ENCODE measurements around the gene NELL2.

The NELL2 gene

DNA sequence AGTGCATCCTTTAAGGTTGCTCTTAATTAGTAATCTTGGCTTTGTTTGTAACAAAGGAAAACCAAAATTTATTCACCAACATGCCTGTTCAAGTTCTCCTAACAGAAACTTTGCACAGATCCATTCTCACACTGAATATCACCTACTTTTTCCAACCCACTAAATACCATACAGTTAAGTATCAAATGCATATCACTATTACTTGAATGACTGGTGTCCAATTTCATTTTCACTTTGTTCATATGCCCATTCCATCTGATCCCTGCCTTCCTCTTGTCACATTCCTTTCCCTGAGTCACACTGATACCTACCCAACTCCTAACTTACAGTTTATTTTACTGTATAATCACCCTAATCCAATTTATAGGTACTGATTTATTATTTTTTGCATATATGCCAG is 286.4 kb downstream of the NELL2 start:
- no peak for DNase-seq

DNA sequence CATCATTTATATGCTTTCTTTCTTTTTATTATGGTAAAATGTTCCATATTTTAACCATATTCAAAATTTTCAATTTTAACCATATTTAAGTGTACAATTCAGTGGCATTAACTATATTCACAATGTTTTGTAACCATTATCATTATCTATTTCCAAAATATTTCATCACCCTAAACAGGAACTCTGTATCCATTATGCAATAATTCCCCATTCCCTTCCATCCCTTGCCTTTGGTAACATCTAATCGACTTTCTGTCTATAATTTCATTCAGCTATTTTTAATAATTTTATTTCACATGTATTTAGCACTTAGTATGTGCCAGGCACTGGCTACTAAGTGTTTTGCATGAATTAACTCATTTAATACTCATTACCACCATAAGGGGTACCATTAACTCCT is 287.5 kb downstream of the NELL2 start:
- no peak for DNase-seq

DNA sequence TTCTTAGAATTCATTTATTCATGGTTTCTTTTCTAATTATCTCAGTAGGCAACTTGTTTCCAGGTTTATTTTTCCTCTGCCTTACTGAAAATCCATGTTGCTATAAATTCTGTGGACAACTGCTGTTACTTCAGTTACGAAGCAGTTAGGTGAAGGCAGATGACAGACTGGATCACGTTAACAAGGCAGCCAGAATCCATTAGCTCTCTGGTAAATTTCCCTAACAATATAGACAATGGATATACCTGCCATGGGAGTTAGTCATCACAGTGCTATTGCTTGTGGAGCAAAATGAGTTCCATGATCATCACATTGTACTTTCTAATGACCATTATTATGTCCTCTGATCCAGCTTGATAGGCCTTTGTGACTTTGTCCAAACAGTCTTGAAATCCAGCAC is 291.5 kb downstream of the NELL2 start:
- DNase-seq, result no peak

DNA sequence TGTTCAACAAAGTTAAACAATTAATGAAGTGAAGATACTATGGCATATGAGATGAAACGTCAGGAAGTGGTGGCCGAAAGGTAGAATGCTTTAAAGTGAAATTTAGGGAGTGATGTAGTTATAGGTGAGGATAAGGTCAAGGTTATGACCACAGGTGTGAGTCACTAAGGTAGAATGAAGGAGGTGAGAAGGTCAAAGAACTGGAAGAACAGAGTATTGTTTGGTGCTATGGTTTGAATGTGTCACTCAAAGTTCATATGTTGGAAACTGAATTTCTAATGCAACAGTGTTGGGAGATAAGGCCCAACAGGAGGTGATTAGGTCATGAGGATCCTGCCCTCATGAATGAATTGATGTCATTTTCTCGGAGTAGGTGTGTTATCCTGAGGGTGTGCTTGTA is 293.6 kb downstream of the NELL2 start:
- no peak for DNase-seq

DNA sequence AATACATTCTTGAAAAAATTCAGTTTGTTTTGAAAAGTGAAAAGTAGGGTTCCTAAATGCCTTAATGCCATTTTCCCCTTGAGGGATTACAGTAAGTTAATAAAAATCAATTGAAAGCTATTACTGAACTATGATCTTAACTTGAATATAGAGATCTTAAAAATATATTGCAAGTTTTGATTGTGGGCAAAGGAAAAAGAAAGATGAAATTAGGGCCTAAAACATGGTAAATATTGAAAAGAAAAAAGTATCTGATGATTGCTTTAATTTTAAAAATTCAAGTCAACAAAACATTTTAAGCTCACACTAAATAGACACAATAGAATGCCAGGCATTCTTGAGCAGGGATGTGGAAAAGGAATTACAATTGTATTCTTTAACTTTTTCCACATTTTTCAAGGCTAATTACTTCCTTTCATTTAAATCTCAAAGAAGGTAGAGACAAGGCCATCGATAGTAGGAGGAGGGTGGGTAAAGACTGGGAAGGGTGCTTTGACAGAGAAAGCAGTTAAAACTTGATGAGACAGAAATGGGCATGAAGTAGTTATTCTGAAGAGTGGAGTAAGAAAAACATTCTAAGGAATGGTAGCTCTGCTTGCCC is 294.4 kb downstream of the NELL2 start:
- DNase-seq, result no peak

DNA sequence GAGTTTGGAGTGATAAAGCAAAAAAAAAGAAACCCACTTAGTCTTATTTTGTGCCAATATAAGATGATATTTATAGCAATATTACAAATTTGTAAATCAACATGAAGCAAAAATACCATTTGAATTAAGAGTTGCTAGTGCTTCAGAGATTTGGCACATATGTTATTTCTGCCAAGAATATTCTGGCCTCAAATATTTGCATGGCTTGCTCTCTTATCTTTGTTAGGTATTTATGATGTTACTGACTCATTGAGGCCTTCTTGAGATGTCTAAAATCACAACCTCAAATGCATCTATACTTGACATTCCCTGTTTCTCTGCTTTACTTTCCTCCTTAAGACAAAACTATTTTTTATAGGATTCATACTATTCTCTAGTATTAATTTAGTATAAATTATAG is 301.5 kb downstream of the NELL2 start:
- DNase-seq, result no peak

DNA sequence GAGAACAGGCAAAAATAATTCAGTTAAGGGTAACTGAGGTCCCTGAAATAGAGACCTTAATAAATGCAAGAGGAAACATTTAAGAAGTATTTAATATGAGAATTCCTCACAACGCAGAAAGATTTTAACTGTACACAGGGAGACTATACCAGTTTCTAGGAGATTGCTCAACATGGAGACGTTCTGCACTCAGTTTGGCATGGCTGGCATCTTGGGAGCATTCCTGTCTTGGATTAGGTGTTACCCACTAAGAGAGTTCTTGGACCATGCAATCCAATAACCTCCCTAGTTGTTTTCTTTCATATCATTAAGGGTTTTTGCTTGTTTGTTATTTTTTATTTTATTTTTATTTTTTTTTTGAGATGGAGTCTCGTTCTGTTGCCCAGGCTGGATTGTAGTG is 302.4 kb downstream of the NELL2 start:
- no peak for DNase-seq

DNA sequence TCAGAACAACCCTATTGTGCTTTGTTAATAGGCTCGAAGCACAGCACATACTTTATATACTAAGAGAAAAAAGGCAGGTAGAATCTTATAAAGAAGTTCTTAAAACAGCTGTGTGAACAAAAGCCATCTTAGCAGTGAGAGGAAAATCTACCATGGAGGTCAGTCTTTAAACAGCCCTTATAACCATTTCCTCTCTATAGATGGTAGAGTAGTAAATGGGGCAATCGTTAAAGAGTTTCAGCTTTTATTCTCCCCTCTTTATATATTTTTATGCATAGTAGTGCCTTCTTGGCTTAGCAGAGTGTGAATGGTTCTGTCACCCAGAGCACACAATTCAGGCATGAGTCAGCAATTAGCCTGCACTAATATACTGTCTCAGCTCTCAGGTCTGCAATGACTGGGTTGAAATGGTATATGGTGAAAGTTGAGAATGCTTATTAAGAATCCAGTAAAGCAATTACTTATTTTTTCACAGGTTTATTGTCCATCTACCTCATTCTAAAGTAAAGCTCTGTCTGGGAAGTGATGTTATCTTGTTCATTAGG is 305.0 kb downstream of the NELL2 start:
- DNase-seq, result no peak

DNA sequence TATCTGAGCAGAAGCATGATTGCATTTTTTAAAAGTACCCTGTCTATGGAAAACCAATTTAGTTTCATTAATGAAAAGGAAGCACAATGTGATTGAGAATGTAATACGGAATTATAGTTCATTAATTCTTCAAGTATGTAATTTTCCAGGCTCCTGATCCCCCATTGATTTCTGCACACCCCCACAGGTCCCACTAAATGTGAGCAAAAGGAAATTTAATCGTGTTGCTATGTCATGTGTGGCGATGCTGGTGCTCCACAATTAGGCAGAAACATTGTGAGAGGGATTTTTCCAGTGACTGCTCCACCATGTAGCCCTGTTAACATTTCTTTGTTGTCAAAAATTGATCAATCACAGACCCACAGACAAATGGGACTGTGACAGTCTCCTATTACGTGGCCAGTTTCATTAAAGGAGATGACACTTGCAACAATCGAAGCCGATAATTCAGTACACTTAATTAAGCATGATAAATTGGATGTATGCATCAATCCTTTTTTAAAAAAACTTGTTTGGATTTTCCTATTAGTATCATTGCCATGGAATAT is 306.0 kb downstream of the NELL2 start:
- no peak for DNase-seq

DNA sequence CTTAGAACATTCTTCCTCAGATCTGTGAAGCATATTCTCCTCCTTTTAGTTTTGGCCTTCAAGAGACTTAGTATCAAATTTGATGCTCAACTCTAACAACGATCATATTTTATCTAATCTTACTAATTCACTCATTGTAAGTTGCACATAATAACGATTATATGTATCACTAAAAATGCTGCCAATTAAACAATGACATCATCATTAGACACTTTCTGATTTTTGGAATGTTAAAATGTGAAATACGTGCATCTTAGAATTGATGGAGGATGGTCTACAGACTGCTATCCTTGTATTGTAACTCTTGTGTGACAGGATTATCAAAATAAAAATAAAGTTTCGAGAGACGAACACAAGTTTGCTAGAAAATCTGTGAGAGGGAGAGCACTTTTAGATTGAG is 311.0 kb downstream of the NELL2 start:
- DNase-seq, result no peak

DNA sequence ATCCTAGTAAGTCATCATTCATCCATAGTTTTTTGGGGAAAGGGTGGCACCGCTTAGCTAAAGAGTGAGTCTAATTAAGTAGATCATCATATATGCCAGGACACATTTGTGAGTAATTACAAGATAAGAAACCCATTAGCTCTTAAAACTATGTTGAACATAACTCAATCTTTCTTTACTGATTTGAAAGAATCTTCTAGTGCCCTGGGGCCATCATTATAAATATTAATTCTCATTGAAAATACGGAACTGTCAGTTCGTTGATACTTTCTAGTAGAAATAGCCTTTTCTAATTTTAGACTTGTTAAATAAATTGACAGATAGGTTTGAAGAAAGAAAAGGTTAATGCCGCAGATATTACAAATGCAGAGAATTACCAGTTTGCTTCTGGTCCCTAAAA is 312.6 kb downstream of the NELL2 start:
- no peak for DNase-seq

DNA sequence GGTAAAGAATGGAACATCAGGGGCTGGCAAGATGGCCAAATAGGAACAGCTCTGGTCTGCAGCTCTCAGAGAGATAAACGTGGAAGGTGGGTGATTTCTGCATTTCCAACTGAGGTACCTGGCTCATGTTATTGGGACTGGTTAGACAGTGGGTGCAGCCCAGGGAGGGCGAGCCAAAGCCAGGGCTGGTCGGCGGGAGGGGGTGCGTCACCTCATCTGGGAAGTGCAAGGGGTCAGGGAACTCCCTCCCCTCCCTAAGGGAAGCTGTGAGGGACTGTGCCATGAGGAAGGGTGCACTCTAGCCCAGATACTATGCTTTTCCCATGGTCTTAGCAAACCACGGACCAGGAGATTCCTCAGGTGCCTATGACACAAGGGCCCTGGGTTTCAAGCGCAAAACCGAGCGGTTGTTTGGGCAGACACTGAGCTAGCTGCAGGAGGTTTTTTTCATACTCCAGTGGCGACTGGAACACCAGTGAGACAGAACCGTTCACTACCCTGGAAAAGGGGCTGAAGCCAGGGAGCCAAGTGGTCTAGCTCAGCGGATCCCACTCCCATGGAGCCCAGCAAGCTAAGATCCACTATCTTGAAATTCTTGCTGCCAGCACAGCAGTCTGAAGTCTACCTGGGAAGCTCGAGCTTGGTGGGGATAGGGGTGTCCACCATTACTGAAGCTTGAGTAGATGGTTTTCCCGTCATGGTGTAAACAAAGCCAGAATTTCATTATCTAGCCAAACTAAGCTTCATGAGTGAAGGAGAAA is 317.6 kb downstream of the NELL2 start:
- DNase-seq, result no peak

DNA sequence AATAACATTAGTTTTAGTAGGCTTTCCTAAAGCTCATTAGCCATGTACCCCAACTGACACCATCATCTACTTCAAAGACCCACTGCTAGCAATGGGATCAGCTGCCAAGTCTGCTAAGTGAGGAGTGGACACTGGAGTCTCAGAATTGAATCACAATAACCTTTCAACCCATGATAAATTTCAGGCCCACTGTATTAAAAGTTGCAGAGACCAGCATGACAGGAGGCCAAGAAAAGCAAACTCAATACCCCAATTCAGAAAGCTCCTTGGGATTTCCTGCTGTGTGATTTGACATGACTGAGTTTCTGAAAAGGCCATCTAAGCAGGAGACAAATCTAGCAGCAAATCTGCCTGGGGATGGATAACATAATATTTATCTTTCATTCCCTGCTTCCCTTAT is 320.7 kb downstream of the NELL2 start:
- no peak for DNase-seq

DNA sequence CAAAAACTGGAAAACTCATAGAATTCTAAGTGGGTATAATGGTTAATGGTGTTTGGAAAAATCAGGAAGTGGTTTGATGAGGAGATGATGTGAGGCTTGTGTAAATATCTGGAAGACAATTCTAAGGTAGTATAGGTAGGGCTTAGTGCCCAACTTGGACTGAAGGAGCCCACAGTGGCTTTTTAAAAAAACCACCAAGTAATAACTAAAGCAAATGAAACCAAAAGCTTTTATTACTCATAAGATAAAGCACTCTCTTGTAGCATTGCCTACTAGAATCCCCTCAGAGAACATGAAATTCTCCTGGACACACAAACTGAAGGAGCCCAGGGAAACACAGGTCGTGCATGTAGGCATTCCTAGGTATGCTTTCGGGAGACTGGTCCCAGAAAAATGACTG is 324.5 kb downstream of the NELL2 start:
- no peak for DNase-seq

DNA sequence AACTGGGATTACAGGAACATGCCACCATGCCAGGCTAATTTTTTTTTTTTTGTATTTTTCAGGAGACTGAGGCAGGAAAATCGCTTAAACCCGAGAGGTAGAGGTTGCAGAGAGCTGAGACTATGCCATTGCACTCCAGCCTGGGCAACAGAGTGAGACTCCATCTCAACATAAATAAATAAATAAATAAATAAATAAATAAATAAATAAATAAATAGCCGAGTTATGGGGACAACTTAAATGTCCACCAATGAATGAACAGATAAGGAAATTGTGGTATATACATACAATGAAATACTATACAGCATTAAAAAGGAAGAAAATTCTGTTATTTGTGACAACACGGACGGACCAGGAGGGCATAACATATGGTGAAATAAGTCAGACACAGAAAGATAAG is 325.7 kb downstream of the NELL2 start:
- no peak for DNase-seq

DNA sequence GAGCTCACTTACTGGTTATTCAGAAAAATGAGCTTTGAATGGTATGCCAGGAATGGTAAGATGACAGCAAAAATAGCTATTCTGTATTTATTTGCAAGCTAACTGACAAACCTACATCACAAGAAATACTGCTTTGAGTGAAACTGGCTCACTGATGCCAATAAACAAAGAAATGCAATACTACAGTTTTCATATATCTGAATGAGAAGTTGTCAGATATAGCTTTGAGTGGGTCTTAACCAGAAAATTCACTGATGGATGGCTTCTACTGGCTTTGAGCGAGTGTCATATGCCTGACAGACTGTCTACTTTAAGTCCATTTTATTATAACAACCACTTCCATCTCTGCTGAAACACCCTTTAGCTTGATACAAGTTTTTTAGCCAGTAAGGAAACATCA is 330.1 kb downstream of the NELL2 start:
- DNase-seq, result no peak

DNA sequence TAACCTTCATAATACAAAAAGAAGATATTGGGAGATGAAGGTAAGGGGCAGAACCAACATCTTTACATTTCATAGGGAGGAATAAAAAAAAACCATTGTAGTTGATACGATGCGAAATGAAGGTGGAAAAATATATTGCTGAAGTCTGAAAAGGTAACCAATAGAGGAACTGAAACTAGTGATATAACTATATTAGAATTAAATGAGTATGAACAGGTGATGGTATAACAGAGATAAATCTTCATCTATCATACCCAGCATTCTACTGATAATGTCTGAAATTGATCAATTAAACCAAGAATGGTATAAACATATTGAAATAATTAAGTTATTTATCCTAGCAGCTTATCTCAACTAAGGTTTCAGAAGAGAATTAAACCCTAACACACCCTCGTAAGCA is 332.1 kb downstream of the NELL2 start:
- DNase-seq, result no peak

DNA sequence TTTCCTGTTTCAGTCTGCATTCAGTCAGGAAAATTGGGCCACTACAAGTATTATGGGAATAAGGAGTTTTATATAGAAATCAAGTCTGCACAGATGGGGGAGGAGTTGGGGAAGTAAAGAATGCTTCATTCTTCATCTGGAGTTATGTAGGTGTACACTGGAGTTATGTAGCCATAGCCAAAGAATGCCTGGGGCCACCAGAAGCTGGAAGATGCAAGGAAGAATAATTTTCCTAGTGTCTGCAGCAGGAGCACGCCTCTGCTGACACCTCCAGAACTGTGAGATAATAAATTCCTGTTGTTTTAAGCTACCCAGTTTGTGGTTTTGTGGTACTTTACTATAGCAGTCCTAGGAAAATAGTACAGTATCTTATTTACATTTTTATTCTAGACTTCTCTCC is 333.4 kb downstream of the NELL2 start:
- DNase-seq, result no peak

DNA sequence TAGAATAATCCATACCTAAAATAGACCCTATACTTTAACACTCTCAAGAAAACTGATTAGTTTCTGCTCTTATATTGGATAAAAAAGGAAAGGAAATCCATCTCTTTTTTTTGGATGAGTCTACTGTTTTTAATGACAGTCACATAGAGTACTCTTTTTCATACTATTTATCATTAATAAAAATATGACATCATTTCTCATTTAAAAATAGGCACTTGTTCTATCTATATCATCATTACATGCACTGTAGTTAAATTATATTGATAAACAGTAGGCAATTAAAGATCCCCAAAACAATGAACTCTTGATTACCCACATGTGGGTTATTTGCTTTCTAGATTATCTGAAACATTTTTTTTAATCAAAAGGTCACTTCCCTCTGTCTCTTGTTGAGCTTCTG is 338.8 kb downstream of the NELL2 start:
- no peak for DNase-seq

DNA sequence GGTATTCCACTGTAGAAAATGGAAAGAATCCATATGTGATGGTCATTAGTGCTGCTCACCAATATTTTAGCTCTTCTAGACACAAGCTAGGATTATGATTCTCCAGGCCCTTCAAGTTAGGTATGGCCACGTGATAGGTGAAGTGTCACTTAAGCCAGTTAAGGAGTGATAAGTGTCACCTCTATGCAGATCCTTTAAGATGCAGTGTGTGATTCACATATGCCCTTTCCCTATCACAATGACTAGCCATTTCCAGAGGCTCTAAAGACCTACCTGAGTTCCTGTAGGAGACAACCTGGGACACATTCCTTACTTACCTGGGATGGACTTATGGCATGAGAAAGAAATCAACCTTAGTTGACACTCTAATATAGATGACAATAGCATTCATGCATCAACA is 343.2 kb downstream of the NELL2 start:
- no peak for DNase-seq

DNA sequence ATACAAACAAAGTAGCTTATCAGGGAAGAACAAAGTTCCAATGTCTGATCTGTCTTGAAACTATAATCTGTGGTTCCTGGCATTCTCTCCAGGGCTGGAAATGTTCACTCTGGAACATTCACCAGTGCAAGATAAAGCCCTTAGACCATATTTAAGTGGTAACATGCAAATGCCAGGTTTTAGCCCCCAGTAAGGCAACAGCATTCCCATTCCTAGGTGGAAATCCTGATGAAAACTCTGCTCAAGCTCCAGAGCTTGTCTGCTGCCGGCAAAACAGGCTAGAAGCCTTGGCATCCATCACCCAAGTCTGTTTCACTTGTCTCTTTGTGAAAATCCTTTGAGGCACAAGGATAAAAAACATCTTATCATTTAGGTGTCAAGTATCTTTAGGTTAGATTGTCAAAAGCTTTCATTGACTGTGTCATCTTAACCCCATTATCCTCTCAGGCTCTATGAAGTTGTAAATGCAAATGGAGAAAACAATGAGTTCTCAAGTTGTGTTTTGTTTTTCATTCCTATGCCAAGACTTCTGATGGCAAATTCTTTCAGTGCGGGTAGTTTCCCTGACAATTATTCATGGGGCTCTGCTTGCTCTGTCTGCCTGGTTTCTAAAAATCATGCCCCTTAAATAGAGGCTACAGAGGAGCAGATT is 344.7 kb downstream of the NELL2 start:
- no peak for DNase-seq

DNA sequence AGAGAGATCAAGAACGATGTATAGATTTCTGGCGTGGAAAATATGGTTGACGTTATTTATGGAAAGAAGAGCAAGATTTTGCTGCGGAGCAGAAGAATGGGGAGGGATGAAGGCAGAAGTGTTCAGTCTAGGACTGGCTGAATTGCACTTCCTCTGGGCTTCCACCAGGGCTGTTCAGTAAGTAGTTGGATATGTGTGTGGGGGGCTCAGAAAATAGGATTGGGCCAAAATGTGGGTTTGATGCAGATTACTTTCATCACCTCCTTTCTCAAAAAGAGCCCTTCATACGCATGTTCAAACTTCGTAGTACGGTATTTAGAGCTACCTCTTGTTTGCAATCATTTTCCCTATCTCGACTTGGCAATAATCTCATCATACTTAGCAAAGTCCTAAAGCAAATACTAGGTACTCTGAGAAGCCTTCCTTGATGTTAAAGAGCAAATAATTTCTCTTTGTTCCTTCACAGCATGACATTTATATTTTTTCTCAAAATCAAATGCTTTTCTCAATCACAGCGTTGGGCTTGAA is 349.4 kb downstream of the NELL2 start:
- DNase-seq, result no peak

DNA sequence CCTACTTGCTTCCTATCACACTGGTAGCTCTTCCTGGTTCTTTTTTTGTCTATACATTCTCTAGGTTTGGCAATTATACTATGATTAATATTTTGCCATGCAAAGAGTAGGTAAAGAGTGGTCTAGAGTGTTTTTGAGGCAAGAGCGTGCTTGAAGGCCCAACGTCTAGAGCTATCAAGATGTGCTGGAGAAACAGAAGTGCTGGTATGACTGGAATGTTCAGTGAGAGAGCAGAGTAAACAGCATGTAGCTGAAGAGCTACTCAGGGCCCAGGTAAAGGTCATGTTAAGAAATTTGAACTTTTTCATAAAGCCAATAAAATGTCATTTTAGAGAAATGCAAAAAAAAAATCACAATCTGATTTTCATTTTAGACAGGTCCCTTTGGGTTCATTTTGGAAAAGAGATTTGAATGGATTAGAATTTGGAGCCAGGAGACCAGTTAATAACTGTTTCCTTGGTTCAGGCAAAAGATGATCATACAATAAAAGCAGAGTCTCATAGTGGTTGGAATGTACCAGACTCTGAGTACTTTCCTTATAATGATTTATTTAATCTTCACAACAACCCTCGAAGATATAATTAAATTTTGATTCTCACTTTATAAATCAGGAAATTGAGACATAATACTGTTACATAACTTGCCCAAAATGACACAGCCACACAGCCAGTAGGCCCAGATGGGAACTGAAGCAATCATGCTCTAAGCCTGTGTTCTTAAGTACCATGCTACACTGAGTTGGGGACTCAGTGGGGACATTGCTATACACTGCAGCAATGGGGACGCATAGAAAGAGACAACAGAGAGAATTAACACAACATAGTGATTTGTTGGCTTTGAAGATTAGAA is 350.1 kb downstream of the NELL2 start:
- no peak for DNase-seq
